GM18909 (cell line): ENCODE data around the gene TNRC6A.
"Not testable (repeated sequence)": the region's sequence is repeated elsewhere in the genome, so short reads cannot be mapped to it uniquely, and the experiment has no call there.

Experiments
- ATAC-seq: cut with Tn5 transposase; IDR thresholded peaks from one replicate; pipeline ENCODE4 v1.9.1; 2021; ENCODE audit warnings: mild to moderate bottlenecking; ENCODE audit not compliant: unreplicated experiment, poor library complexity

The TNRC6A gene

DNA sequence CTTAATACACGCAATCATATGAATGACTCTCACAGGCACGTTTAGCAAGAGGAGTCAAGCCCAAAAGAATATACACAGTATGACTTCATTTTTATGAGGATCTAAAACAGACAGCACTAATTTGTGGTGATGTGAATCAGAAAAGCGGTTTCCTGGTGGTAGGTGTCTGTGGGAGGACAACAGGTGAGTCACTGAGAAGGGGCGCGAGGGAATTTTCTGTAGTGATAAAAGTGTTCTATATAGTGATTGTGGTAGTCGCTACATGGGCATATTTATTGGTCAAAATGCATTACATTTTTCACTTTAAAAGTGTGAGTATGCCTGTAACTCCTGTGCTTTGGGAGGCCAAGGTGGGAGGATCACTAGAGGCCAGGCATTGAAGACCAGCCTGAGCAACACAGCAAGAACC, 7.6 kb upstream of the TNRC6A start:
- no peak for ATAC-seq

DNA sequence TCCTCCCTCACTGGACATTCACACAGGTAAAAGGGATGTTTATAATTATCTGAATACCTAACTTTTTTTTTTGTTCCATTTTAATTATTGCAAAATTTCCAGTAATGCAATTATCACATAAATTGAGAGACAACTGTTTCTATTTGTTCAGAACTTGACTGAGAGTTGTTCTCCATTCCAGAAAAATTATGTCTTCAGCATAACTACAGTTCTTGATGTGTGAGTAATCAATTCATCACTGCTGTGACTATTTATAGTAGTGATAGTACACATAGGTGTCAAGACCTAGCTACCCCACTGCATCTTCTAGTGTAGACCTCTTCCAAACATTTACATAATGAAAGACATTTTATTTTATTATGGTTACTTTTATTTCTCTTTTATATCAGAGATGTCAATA, 5.8 kb upstream of the TNRC6A start:
- ATAC-seq = no peak

DNA sequence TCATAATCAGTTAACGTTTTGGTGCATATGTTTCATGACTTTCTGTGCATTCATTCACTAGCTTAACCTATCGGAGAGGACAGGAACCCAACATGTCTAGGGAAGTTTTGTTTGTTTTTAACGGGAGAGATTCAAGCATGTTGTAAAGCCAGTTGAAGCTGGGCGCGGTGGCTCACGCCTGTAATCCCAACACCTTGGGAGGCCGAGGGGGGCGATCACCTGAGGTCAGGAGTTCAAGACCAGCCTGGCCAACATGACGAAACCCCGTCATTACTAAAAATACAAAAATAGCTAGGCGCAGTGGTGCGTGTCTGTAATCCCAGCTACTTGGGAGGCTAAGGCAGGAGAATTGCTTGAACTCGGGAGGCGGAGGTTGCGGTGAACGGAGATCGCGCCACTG, 1.4 kb upstream of the TNRC6A start:
- no peak for ATAC-seq

DNA sequence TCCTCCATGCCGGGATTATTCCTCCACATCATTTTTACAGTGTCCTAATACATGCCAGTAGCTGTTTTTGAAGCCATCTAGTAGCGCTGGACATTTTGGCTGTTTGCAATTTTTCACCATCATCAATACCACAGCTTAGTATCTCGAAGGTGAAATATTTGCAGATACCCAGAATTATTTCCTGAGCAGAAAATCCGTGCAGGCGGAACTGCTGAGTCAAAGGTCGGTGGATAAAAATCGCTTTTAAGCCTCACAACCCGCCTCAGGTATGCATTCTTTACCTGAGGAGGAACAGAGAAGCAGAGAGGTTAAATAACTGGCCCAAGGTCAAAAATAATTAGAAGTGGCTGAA, 584 bp upstream of the TNRC6A start:
- ATAC-seq = peak; percentile 2

DNA sequence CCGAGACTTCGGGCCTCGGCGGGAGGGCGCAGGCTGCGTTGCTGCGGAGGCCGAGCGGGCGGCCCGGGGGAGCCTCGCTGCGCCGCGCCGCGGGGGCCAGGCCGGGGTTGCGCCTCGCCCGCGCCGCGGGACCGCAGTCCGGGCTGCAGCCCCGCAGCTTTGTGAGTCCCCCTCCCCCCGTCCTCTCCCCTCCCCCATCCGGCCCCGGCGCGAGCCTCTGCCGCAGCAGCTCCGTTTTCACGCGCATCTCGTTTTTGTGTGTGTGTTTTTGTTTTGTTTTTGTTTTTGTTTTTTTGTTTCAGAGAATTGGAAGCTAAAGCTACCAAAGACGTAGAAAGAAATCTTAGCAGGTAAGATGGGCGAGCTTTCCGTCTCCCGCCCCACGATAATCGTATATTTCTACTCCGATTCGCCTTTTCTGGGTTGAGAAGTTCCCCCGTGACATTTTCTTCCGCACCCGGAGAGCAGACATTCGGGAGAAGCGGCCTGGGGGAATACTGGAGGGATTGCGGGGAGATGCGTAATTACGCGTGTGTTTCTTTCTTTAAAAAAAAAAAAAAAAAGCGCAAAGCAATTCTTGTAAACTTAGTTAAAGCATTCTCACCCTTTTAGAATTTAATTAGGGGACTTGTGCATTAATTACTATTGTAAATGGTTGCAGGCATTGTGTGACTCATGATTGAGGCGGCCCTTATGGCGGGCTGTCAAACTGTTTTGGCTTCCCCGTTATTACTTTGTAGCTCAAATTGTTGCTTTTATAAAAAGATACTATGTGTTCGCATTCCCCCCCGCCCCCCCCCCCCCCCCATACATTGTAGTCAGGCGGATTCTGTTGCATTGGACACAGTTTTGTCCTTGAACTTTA, 732 bp downstream of the TNRC6A start:
- no peak for ATAC-seq

DNA sequence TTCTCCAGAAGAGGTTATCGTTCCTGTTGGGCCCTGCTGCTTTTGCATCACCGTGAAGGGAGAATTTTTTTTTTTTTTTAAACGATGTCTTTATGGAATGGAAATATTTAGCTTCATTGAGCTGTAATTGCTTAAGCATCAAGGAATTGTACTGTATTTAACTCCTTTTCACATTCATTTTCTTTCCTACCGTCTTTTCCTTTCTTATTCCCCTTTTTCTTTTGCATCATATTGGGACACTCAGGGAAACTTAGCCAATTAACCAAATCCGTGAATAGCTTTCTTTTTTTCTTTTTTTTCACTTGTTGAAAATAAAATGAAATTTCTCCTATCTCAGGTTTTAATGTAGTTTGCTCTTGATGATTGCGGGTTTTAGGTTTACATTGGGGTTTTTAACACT, 1.5 kb downstream of the TNRC6A start:
- ATAC-seq = no peak

DNA sequence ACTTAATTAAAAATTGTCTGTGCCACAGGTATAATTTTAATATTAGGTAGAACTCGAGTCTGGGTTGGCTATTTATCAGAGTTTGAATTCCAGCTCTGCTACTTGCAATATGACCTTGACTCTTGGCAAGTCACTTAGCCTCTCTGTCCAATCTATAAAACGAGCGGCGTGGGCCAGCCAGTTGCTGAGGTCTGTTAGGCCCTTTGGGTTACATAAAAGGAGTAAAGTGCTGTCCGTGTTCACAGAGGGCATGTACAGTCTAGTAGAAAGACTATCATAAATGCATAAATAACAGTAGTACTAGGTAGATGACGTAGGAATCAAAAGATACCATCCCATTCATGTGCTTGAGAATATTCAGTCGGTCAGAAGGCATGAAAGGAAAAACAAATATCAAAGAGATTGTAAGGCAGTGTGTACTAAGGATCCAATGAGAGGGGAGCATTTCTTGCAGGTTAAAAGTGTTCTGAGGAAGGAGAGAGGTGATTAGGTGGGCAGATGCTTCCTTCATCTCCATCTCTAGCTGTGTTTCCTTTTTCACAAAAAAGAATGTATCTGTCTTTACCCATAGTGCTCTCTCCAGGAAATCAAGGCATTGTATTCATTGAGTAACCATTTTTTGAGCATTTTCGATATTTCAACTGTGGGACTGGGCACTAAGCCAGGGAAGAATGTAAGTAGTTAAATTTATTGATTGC, 2.4 kb downstream of the TNRC6A start:
- no peak for ATAC-seq

DNA sequence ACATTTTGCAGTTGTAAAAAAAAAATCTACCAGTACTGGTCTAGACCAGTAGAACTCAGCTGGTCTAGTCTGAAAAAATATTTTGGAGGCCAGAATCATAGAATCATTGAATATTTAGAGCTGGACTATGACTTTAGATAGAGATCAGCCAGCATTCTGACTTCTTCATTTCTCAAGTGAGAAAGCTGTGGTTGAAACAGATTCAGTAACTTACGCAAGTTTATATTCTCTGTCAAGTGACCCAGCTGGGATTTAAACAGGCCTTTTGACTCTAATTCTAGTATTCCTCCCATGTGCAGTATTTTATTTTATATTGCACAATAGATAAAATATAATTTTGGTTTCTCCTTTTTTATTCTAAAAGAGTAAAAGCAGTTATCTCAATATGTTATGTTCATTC, 4.9 kb downstream of the TNRC6A start:
- no peak for ATAC-seq

DNA sequence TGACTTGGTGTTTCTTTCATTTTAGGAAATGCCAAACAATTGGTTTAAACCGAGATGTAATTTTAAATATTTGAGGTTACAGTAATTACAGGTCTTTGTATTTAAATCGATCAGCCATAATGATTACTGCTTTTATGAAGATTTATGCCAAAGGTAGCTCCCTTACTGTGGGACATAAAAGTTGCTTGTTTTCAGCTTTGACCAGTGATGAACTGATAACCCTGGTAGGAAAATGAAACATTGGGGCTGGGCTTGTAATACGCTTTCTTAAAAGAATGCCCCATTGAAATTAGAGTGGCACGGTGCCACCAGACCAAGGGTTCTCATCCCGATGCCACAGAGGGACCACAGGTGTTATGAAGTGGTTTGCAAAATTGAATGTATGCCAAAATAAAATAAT, 7.3 kb downstream of the TNRC6A start:
- no peak for ATAC-seq

DNA sequence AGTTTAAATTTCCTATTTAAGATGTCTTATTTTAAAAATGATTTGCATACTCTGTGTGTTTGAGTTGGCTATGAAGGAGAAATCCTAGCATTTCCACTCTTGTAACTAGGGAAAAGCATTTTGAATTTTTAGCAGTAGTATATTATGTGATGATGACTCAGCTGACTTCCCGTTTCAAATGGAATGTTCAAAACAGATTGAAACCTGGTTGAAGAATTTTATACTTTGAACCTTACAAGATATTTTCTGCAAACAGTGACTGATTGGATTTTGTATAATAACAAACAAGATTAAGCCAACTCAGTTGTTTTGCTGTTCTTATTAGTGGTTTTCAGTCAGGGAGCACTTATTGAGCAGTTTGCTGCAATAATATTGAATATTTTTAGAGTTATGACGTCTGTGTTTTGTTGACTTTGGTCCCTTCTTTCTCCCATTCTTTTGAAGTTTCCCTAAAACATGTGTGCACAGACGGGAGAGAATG, 8.0 kb downstream of the TNRC6A start:
- no peak for ATAC-seq

DNA sequence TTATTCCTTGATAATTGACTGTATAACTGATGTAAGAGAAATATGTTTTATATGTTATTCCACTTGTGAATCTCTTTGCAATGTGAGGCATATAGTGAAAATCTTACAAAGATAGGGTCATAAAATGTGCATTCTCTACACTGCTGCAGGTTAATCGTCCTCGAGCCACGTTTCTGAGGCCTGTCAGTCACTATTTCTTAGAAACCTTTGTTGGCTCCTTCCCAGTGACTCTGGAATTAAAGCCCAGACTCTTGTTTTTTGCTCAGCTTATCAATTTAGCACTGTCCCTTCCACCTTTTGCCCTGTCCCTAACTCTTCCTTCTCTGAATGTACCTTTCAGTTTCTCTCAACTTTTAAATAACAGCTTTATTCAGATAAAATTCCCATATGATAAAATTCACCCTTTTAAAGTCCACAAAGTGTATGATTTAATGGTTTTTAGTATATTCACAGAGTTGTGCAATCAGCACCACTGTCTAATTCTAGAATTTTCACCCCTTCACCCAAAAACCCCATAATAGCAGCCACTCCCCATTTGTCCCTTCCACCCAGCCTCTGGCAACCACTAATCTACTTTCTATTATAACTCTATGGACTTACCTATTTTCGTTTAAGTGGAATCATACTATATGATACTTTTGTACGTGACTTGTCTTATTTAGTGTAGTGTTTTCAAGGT, 8.6 kb downstream of the TNRC6A start:
- no peak for ATAC-seq

DNA sequence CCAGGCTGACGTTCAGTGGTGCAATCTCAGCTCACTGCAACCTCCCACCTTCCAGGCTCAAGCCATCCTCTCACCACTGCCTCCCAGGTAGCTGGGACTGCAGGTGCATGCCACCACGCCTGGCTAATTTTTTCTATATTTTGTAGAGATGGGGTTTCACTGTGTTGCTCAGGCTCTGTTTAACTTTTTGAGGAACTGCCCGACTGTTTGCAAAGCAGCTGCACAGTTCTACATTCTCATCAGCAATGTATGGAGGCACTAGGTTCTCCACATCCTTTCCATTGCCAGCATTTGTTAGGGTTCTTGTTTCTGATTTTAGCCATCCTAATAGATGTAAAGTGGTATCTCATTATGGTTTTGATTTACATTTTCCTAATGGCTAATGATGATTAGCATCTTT, 9.4 kb downstream of the TNRC6A start:
- no peak for ATAC-seq

DNA sequence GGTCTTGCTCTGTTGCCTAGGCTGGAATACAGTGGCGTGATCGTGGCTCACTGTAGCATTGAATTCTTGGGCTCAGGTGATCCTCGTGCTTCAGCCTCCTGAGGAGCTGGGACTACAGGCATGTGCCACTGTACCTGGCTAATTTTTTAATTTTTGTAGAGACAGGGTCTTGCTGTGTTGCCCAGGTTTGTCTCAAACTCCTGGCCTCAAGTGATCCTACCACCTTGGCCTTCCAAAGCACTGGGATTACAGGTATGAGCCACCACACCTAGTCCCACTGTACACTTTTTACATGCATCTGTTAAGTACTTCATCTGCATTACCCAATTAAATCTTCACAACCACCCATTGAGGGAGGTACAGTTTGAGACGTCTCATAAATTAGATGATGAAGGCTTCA, 12.4 kb downstream of the TNRC6A start:
- no peak for ATAC-seq

DNA sequence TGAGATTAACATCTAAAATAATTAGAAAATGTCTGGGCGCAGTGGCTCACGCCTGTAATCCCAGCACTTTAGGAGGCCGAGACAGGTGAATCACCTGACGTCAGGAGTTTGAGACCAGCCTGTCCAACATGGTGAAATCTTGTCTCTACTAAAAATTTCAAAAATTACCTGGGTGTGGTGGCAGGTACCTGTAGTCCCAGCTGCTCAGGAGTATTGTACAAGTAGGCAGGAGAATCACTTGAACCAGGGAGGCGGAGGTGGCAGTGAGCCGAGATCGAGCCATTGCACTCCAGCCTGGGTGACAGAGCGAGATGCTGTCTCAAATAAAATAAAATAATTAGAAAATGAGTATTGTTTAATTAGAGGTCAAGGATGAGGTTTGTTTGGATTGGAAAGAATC, 13.2 kb downstream of the TNRC6A start:
- ATAC-seq = not testable (repeated sequence)

DNA sequence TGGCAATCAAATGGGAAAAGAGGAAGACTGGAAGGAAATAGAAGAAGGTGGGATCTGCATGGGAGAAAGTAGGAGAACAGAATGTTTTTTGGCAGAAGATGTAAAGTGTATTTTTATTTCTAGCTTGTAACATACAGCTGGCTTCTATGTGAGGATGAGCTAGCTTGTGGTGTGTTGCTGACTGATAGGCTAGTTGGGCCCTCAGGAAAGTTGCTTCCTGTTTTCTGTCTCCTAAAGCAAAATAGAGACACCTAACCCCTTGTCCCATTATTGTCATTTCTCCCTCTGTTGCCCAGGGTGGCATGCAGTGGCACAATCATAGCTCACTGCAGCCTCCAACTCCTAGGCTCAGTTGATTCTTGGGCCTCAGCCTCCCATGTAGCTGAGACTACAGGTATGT, 15.9 kb downstream of the TNRC6A start:
- ATAC-seq = no peak

DNA sequence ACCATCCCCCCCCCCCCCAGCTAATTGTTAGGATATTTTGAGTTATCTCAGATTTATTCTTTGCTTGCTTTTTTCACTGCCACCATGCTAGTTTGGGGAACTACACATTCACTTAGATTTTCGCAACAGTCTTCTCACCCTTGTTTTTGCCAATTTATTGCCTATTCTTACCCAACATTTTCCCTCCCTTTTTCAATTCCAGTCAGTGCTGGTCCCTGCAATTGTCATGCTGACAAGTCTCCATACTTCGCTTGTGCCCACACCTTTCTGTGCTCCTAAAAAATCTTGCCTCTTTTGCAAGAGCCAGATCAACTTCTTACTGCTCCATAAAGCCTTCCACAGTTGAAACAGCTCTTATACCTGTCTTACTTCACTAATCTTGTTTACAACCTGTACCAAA, 16.3 kb downstream of the TNRC6A start:
- no peak for ATAC-seq

DNA sequence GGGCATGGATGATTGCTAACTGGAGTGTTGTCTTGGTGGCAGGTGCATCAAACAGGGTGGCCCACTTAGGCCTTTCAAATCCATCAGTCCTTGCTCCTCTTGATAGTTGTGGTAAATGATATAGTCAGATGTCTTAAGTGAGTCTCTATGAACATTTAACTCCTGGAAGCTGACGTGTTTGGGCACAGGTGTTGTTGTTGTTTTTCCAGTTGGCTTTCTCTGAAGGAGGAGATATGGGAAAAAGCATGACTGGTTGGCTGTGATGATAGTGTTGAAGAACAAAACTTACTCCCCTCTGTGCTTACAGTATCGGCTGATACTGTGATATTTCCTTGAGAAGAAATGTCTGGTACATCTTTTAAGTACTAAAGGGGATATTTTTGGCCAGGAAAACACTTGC, 18.0 kb downstream of the TNRC6A start:
- ATAC-seq = no peak

DNA sequence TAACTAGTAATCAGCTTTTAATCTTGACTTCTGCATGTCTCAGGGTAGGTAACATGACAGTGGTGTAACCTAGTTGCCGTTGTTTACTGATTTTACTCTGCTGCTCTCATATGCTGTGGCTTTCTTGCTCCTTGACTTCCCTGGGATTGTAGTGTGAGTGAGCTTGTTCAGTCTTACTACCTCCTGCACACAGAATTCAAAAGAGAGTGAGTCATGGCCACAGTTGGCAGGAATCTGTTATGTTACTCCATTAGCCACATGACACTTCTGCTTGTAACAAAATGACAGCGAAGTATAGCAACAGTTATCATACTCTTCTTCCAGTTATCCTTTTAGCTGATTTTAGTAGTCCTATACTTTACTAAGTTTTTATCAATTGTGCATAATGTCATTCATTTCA, 18.8 kb downstream of the TNRC6A start:
- no peak for ATAC-seq

DNA sequence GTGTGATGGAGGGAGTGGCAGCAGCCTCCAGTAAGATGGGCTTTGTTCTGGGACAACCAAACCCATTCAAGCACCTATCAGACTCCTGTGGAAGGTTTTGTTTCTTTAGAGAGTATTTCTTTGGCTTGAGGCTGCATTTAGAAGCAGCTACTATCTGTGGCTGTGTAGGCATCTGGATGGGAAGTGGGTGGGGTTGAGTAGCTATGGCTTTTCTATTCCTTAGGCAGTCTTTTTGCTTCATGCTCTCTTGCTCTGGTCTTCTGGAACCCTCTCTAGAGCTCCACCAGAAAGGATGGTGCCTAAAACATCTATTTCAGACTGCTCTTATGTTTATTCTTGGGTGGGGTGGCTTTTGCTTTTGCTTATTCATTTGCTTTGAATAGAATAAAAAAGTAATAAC, 19.9 kb downstream of the TNRC6A start:
- ATAC-seq = no peak

DNA sequence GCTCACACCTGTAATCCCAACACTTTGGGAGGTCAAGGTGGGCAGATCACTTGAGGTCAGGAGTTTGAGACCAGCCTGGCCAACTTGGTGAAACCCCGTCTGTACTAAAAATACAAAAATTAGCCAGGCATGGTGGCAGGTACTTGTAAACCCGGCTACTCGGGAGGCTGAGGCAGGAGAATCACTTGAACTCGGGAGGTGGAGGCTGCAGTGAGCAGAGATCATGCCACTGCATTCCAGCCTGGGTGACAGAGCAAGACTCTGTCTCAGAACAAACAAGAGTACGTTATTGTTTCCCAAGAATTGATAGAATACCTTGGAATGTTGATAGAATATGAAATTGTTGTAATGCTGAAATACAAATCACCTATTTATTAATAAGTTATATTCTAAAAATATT, 20.4 kb downstream of the TNRC6A start:
- ATAC-seq = not testable (repeated sequence)

DNA sequence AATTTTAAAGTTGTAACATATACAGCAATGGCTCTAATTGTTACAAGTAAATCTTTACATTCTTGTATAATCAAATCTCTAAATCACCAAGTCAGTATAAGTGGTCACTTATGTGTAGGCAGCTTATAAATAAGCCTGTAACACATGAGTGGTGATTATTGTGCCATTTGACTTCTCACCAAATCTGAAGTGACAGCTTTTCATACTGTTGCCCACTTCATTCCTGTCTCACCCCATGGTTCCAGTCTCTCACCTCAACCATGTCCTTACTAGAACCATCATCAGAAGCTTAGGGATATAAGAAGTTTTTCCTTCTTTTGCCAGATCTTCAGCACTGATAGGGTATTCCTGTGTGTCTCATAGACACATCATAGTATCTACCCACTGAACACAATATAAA, 23.5 kb downstream of the TNRC6A start:
- ATAC-seq = no peak
